Mesendoderm (in vitro differentiated cells): ENCODE results near the gene TGFBR1.
A peak's percentile ranks its signal among the peaks of the same experiment; 100 is the strongest.

ENCODE experiments used
- DNase-seq: peaks from one replicate; pipeline ENCODE4 v3.0.0; 2013
- H2AK5ac ChIP-seq: 2 replicates; pipeline ENCODE4 v1.6.1; 2013; ENCODE audit warnings: low read length, inconsistent platforms
- H2BK120ac ChIP-seq: 2 replicates; pipeline ENCODE4 v1.6.1; 2013; ENCODE audit warnings: low read depth, mild to moderate bottlenecking, low read length, moderate library complexity, mixed read lengths
- H2BK15ac ChIP-seq: replicated peaks from 2 replicates; pipeline ENCODE4 v1.6.1; 2013; ENCODE audit warnings: low read depth, mild to moderate bottlenecking, moderate library complexity
- H2BK5ac ChIP-seq: 2 replicates; pipeline ENCODE4 v1.6.1; 2013; ENCODE audit warnings: low read length, inconsistent platforms
- H3K18ac ChIP-seq: 2 replicates; pipeline ENCODE4 v1.6.1; 2013; ENCODE audit warnings: mild to moderate bottlenecking, low read length, mixed read lengths
- H3K23ac ChIP-seq: one replicate; pipeline ENCODE4 v1.6.1; 2013; ENCODE audit warnings: low read length
- H3K27ac ChIP-seq: 2 replicates; pipeline ENCODE4 v1.5.1; 2013; ENCODE audit warnings: low read depth, mild to moderate bottlenecking, inconsistent platforms, low read length, moderate library complexity
- H3K27me3 ChIP-seq: 2 replicates; pipeline ENCODE4 v1.6.1; 2013; ENCODE audit warnings: low read length, control low read depth, mild to moderate bottlenecking, inconsistent platforms; ENCODE audit not compliant: insufficient read depth, poor library complexity
- H3K36me3 ChIP-seq: 2 replicates; pipeline ENCODE4 v1.6.1; 2013; ENCODE audit warnings: low read length, inconsistent platforms; ENCODE audit not compliant: control insufficient read depth, insufficient read depth
- H3K4ac ChIP-seq: one replicate; pipeline ENCODE4 v1.6.1; 2013; ENCODE audit warnings: low read depth, mild to moderate bottlenecking, low read length, moderate library complexity
- H3K4me1 ChIP-seq: 2 replicates; pipeline ENCODE4 v1.6.1; 2013; ENCODE audit warnings: low read depth, low read length, inconsistent platforms; ENCODE audit not compliant: control insufficient read depth
- H3K4me2 ChIP-seq: 2 replicates; pipeline ENCODE4 v1.6.1; 2013; ENCODE audit warnings: low read length
- H3K4me3 ChIP-seq: 2 replicates; pipeline ENCODE4 v1.5.1; 2013; ENCODE audit warnings: mild to moderate bottlenecking, low read length
- H3K56ac ChIP-seq: one replicate; pipeline ENCODE4 v1.6.1; 2013; ENCODE audit warnings: low read length
- H3K79me1 ChIP-seq: 2 replicates; pipeline ENCODE4 v1.6.1; 2013; ENCODE audit warnings: low read length, inconsistent platforms
- H3K79me2 ChIP-seq: 2 replicates; pipeline ENCODE4 v1.6.1; 2013; ENCODE audit warnings: mild to moderate bottlenecking, low read length; ENCODE audit not compliant: control insufficient read depth, insufficient read depth
- H3K9ac ChIP-seq: 2 replicates; pipeline ENCODE4 v1.6.1; 2013; ENCODE audit warnings: low read length, inconsistent platforms
- H4K5ac ChIP-seq: one replicate; pipeline ENCODE4 v1.6.1; 2013; ENCODE audit warnings: low read length
- H4K8ac ChIP-seq: one replicate; pipeline ENCODE4 v1.6.1; 2013; ENCODE audit warnings: low read depth, mild to moderate bottlenecking, control low read depth, low read length, moderate library complexity
- WGBS: extraction: QIAGEN DNeasy Blood & Tissue Kit; methylation state at CpG from one replicate; pipeline ENCODE4 v1.1.7; 2013; ENCODE audit warnings: low lambda C conversion rate, missing lambda C conversion rate; ENCODE audit not compliant: insufficient coverage; ENCODE audit errors: extremely low coverage; 5-methylcytosine and 5-hydroxymethylcytosine counted together

The TGFBR1 gene

DNA sequence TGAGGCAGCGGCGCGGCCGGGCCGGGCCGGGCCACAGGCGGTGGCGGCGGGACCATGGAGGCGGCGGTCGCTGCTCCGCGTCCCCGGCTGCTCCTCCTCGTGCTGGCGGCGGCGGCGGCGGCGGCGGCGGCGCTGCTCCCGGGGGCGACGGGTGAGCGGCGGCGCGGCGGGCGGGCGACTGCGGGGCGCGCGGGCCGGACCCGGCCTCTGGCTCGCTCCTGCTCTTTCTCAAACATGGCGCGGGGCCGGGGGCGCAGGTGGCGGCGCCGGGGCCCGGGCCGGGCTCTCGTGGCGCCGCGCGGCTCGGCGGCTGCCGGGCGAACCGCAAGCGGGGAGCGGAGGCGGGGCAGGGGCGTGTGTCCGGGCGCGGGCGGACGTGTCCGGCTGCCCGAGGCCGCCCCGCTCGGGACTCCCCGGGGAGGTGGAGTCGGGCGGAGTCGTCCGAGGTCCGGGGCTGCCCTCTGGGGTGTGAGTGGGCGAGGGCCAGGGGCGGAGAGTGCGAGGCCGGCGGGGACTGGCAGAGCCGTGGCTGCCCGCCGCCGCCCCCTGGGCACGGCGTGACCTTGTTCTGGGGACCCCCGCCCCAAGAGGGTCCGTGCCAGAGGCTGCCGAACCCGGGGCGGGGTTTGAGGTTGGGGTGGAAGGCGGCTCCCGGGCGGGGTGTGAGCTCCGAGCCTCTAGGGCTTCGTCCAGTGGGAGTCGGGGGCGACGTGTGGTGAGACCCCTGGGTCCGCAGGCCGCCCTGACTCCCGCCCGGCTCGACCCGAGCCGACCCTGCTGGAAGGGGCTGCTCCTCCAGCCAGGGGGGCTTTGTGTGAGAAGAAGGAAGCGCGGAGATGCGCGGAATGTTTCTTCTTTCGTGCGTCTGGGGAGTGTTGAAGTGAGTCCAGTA lies 485 bp downstream of the TGFBR1 start:
- H3K27me3 ChIP-seq, result no peaks in the 10 kb centered on the region
- peaks cover 37% of the 10 kb centered on the region for H3K79me2 ChIP-seq
- H3K4ac ChIP-seq, result peak overlapping the region; percentile 84
- H2BK15ac ChIP-seq, result no peak overlapping the region
- H3K4me3 ChIP-seq, result peak overlapping the region; percentile 49
- peak overlapping the region; percentile 79 for H3K27ac ChIP-seq
- peak overlapping the region; percentile 66 for H2BK120ac ChIP-seq
- H3K79me1 ChIP-seq, result peaks cover 16% of the 10 kb centered on the region
- H2BK5ac ChIP-seq, result no peak overlapping the region
- peak; percentile 58 for DNase-seq
- H3K4me2 ChIP-seq, result peak overlapping the region; percentile 47
- H3K4me1 ChIP-seq, result peaks cover 10% of the 10 kb centered on the region
- H2AK5ac ChIP-seq, result no peak overlapping the region
- H3K23ac ChIP-seq, result peak overlapping the region; percentile 19
- WGBS, result no CpG with 5 or more reads among the region's 118 CpGs
- no peak overlapping the region for H4K5ac ChIP-seq
- no peak overlapping the region for H4K8ac ChIP-seq
- H3K36me3 ChIP-seq, result no peaks in the 10 kb centered on the region
- peak overlapping the region; percentile 67 for H3K9ac ChIP-seq
- H3K18ac ChIP-seq, result peak overlapping the region; percentile 93
- H3K56ac ChIP-seq, result peak overlapping the region; percentile 69

GRCh38 chr9:99106044-99106375 lies 1.1 kb downstream of the TGFBR1 start:
- H3K56ac ChIP-seq, result peak overlapping the region; percentile 69
- H3K36me3 ChIP-seq, result no peaks in the 10 kb centered on the region
- no peak overlapping the region for H3K23ac ChIP-seq
- H3K79me1 ChIP-seq, result peaks cover 19% of the 10 kb centered on the region
- H3K79me2 ChIP-seq, result peaks cover 40% of the 10 kb centered on the region
- no peak overlapping the region for H2BK5ac ChIP-seq
- H2BK120ac ChIP-seq, result no peak overlapping the region
- no peak overlapping the region for H3K4ac ChIP-seq
- peaks cover 10% of the 10 kb centered on the region for H3K4me1 ChIP-seq
- H4K8ac ChIP-seq, result no peak overlapping the region
- H3K9ac ChIP-seq, result peak overlapping the region; percentile 67
- H3K18ac ChIP-seq, result peak overlapping the region; percentile 93
- H2BK15ac ChIP-seq, result no peak overlapping the region
- H3K4me2 ChIP-seq, result peak overlapping the region; percentile 47
- DNase-seq, result no peak
- no peak overlapping the region for H2AK5ac ChIP-seq
- no peaks in the 10 kb centered on the region for H3K27me3 ChIP-seq
- no peak overlapping the region for H3K27ac ChIP-seq
- peak overlapping the region; percentile 49 for H3K4me3 ChIP-seq
- no peak overlapping the region for H4K5ac ChIP-seq
- WGBS, result no CpG with 5 or more reads among the region's 9 CpGs

DNA sequence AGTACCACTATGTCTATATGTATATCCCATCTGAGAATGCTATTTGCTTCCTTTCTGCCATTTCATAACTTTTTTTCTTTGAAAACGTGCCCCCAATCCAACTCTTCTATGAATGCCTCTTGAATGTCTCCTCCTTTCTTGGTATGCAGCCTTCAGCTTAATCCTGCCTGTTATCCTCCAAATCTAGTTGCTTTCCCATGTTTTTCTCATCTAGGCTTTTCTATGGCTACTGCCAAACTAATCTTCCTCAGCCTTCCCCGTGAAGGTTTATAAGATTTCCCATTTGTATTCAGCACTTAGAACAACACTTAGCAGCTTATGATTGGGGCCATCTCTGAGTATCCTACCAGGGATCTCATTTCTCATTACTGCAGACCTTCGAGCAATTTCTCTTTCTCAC lies 2.5 kb downstream of the TGFBR1 start:
- Histone ChIP-seq H2AK5ac (no peak overlapping the region), H3K4me2 (no peak overlapping the region), H3K36me3 (no peaks in the 10 kb centered on the region), H3K27me3 (no peaks in the 10 kb centered on the region), H4K8ac (no peak overlapping the region), H3K4ac (no peak overlapping the region), H2BK120ac (no peak overlapping the region), H3K18ac (no peak overlapping the region), H3K56ac (no peak overlapping the region), H3K4me1 (peaks cover 10% of the 10 kb centered on the region), H4K5ac (no peak overlapping the region), H3K79me2 (peaks cover 44% of the 10 kb centered on the region), H2BK15ac (no peak overlapping the region), H3K9ac (no peak overlapping the region), H3K79me1 (peaks cover 20% of the 10 kb centered on the region), H2BK5ac (no peak overlapping the region), H3K27ac (no peak overlapping the region), H3K4me3 (no peak overlapping the region), H3K23ac (no peak overlapping the region)
- WGBS, result no CpG with 5 or more reads among the region's 3 CpGs
- DNase-seq, result no peak

- no peak overlapping the region for H2BK120ac ChIP-seq
- no peak overlapping the region for H3K4ac ChIP-seq
- peaks cover 20% of the 10 kb centered on the region for H3K79me1 ChIP-seq
- DNase-seq, result no peak
- H3K4me2 ChIP-seq, result no peak overlapping the region
- H3K4me1 ChIP-seq, result peaks cover 10% of the 10 kb centered on the region
- H3K79me2 ChIP-seq, result peaks cover 47% of the 10 kb centered on the region
- no peak overlapping the region for H3K4me3 ChIP-seq
- H2AK5ac ChIP-seq, result no peak overlapping the region
- H3K56ac ChIP-seq, result no peak overlapping the region
- no peak overlapping the region for H3K9ac ChIP-seq
- no peak overlapping the region for H2BK5ac ChIP-seq
- H4K8ac ChIP-seq, result no peak overlapping the region
- WGBS, result no CpG with 5 or more reads among the region's 2 CpGs
- no peaks in the 10 kb centered on the region for H3K36me3 ChIP-seq
- H4K5ac ChIP-seq, result no peak overlapping the region
- no peak overlapping the region for H3K27ac ChIP-seq
- no peak overlapping the region for H3K23ac ChIP-seq
- H3K27me3 ChIP-seq, result no peaks in the 10 kb centered on the region
- no peak overlapping the region for H2BK15ac ChIP-seq
- H3K18ac ChIP-seq, result no peak overlapping the region
Measured at GRCh38 chr9:99108131-99108530, 3.2 kb downstream of the TGFBR1 start.

GRCh38 chr9:99109522-99109921 lies 4.6 kb downstream of the TGFBR1 start:
- H4K5ac ChIP-seq, result no peak overlapping the region
- no peak overlapping the region for H3K27ac ChIP-seq
- H3K27me3 ChIP-seq, result no peaks in the 10 kb centered on the region
- no peak overlapping the region for H3K18ac ChIP-seq
- H3K9ac ChIP-seq, result no peak overlapping the region
- H2BK5ac ChIP-seq, result no peak overlapping the region
- no peak overlapping the region for H2BK120ac ChIP-seq
- no peak overlapping the region for H4K8ac ChIP-seq
- WGBS, result no CpG with 5 or more reads among the region's 3 CpGs
- H3K4me2 ChIP-seq, result no peak overlapping the region
- H2BK15ac ChIP-seq, result no peak overlapping the region
- peaks cover 5% of the 10 kb centered on the region for H3K4me1 ChIP-seq
- H2AK5ac ChIP-seq, result no peak overlapping the region
- no peak overlapping the region for H3K23ac ChIP-seq
- no peak for DNase-seq
- H3K56ac ChIP-seq, result no peak overlapping the region
- no peaks in the 10 kb centered on the region for H3K36me3 ChIP-seq
- H3K4ac ChIP-seq, result no peak overlapping the region
- no peak overlapping the region for H3K4me3 ChIP-seq
- H3K79me1 ChIP-seq, result peaks cover 26% of the 10 kb centered on the region
- peaks cover 54% of the 10 kb centered on the region for H3K79me2 ChIP-seq
